Measurements from ENCODE around the gene EIF4ENIF1. TPM values are rescaled to one million over a fixed set of nuclear protein-coding genes. Genes with fewer than 3 reads are reported as not detected.
"Not testable (repeated sequence)": the region's sequence is repeated elsewhere in the genome, so short reads cannot be mapped to it uniquely, and the experiment has no call there.

EIF4ENIF1 gene
- total and polyA plus RNA-seq, 2 donors (not counting 3 experiments of a cell fraction or from before 2014, with no cell fraction given) = 22.8 to 38.7 TPM

GRCh38 chr22:31486951-31487350, 2.7 kb downstream of the EIF4ENIF1 start:
- no peaks in the 10 kb centered on the region for H3K9me1 ChIP-seq (replicated peaks; ENCODE audit: control insufficient read depth, extremely low read depth, insufficient read depth, low read length)
- H3K4me2 ChIP-seq (ENCODE audit: insufficient read depth, low read length) = no peak overlapping the region
- no peaks in the 10 kb centered on the region for H4K20me1 ChIP-seq (replicated peaks; ENCODE audit: control insufficient read depth, extremely low read depth, insufficient read depth, low read length)
- H3K27me3 ChIP-seq (ENCODE audit: control insufficient read depth in 2 of 2, insufficient read depth in 2 of 2, low read length in 2 of 2) = no peaks in the 10 kb centered on the region
- intact Hi-C loops (cut with micrococcal nuclease) (no loop called here), dilution Hi-C loops (cut with MboI; ENCODE audit: extremely low pct_ligation_motif_present, low sequenced_read_pairs) (no loop called here)
- peaks cover 59% of the 10 kb centered on the region for H3K79me2 ChIP-seq (ENCODE audit: control insufficient read depth, insufficient read depth, low read length)
- DNase-seq (ENCODE audit: low read depth, low spot score) = no peak
- no peak overlapping the region for H3K27ac ChIP-seq (ENCODE audit: insufficient read depth, low read depth, low read length)
- ChIA-PET POLR2A (no interaction called here), CTCF (no interaction called here)
- TF ChIP-seq FOS (IDR thresholded peaks at IDR 0.05; ENCODE audit: borderline replicate concordance, insufficient read depth, low read length) (no peak), MYC (IDR thresholded peaks at IDR 0.05; ENCODE audit: low read depth, low read length) (no peak), GATA2 (IDR thresholded peaks at IDR 0.05; ENCODE audit: insufficient read depth, insufficient read length, low read depth, low read length) (no peak), JUN (IDR thresholded peaks at IDR 0.05; ENCODE audit: borderline replicate concordance, insufficient read depth, insufficient read length, low read depth) (no peak), EZH2 (IDR thresholded peaks at IDR 0.05; ENCODE audit: borderline replicate concordance, low read depth, low read length, severe bottlenecking) (no peak), POLR2A (IDR thresholded peaks at IDR 0.05; ENCODE audit: low read depth, low read length) (no peak), POLR2AphosphoS5 (IDR thresholded peaks at IDR 0.05; ENCODE audit: insufficient read depth, low read depth, low read length) (no peak), MAX (IDR thresholded peaks at IDR 0.05; ENCODE audit: insufficient read depth, insufficient read length) (no peak)
- TF ChIP-seq, protein P1, sequence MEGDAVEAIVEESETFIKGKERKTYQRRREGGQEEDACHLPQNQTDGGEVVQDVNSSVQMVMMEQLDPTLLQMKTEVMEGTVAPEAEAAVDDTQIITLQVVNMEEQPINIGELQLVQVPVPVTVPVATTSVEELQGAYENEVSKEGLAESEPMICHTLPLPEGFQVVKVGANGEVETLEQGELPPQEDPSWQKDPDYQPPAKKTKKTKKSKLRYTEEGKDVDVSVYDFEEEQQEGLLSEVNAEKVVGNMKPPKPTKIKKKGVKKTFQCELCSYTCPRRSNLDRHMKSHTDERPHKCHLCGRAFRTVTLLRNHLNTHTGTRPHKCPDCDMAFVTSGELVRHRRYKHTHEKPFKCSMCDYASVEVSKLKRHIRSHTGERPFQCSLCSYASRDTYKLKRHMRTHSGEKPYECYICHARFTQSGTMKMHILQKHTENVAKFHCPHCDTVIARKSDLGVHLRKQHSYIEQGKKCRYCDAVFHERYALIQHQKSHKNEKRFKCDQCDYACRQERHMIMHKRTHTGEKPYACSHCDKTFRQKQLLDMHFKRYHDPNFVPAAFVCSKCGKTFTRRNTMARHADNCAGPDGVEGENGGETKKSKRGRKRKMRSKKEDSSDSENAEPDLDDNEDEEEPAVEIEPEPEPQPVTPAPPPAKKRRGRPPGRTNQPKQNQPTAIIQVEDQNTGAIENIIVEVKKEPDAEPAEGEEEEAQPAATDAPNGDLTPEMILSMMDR (IDR thresholded peaks at IDR 0.05; ENCODE audit: extremely low read depth in 1 of 2, insufficient read depth in 1 of 2, low read depth in 1 of 2, low read length in 2 of 2) = no peak
- no peak overlapping the region for H2AFZ ChIP-seq (ENCODE audit: low read depth, low read length)
- no TSS peak for BruUV-seq (replicated peaks)
- H3K4me1 ChIP-seq (ENCODE audit: control insufficient read depth, extremely low read depth, insufficient read depth, low read length) = peaks cover 24% of the 10 kb centered on the region
- no peak overlapping the region for H3K9ac ChIP-seq (replicated peaks; ENCODE audit: extremely low read depth, insufficient read depth, low read length)
- H3K4me3 ChIP-seq (replicated peaks in 1 of 3; ENCODE audit: insufficient read depth in 1 of 3, low read depth in 1 of 3, low read length in 3 of 3) = no peak overlapping the region
- no peak for FAIRE-seq
- H3K9me3 ChIP-seq (replicated peaks; ENCODE audit: control insufficient read depth, insufficient read depth, low read length) = no peaks in the 10 kb centered on the region
- H3K36me3 ChIP-seq (ENCODE audit: control insufficient read depth in 2 of 2, extremely low read depth in 1 of 2, insufficient read depth in 2 of 2, low read length in 2 of 2) = peaks cover 8 to 15% of the 10 kb centered on the region in 2 experiments

DNA sequence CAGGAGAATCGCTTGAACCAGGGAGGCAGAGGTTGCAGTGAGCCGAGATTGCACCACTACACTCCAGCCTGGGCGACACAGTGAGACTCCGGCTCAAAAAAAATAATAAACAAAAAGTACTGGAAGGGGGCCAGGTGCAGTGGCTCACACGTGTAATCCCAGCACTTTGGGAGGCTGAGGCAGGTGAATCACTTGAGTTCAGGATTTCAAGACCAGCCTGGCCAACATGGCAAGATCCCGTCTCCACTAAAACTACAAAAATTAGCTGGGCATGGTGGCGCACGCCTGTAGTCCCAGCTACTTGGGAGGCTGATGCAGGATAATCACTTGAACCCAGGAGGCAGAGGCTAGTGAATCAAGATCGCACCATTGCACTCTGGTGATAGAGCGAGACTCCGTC, 3.3 kb downstream of the EIF4ENIF1 start:
- H3K27me3 ChIP-seq (ENCODE audit: control insufficient read depth in 2 of 2, insufficient read depth in 2 of 2, low read length in 2 of 2); H3K4me3 ChIP-seq (replicated peaks in 1 of 3; ENCODE audit: insufficient read depth in 1 of 3, low read depth in 1 of 3, low read length in 3 of 3); FAIRE-seq; BruUV-seq (replicated peaks); H3K9me1 ChIP-seq (replicated peaks; ENCODE audit: control insufficient read depth, extremely low read depth, insufficient read depth, low read length); dilution Hi-C loops (cut with MboI; ENCODE audit: extremely low pct_ligation_motif_present, low sequenced_read_pairs); H3K27ac ChIP-seq (ENCODE audit: insufficient read depth, low read depth, low read length); H2AFZ ChIP-seq (ENCODE audit: low read depth, low read length); H4K20me1 ChIP-seq (replicated peaks; ENCODE audit: control insufficient read depth, extremely low read depth, insufficient read depth, low read length); CTCF ChIA-PET; POLR2A ChIA-PET; H3K9me3 ChIP-seq (replicated peaks; ENCODE audit: control insufficient read depth, insufficient read depth, low read length); H3K4me2 ChIP-seq (ENCODE audit: insufficient read depth, low read length); DNase-seq (ENCODE audit: low read depth, low spot score); H3K9ac ChIP-seq (replicated peaks; ENCODE audit: extremely low read depth, insufficient read depth, low read length); intact Hi-C loops (cut with micrococcal nuclease): not testable (repeated sequence)
- Histone ChIP-seq H3K36me3 (ENCODE audit: control insufficient read depth in 2 of 2, extremely low read depth in 1 of 2, insufficient read depth in 2 of 2, low read length in 2 of 2) (peaks cover 13 to 19% of the 10 kb centered on the region in 2 experiments), H3K4me1 (ENCODE audit: control insufficient read depth, extremely low read depth, insufficient read depth, low read length) (peaks cover 23% of the 10 kb centered on the region), H3K79me2 (ENCODE audit: control insufficient read depth, insufficient read depth, low read length) (peaks cover 62% of the 10 kb centered on the region)

GRCh38 chr22:31482470-31482869, 7.2 kb downstream of the EIF4ENIF1 start:
- H3K9me1 ChIP-seq (replicated peaks; ENCODE audit: control insufficient read depth, extremely low read depth, insufficient read depth, low read length); FAIRE-seq; H3K4me1 ChIP-seq (ENCODE audit: control insufficient read depth, extremely low read depth, insufficient read depth, low read length); H3K4me2 ChIP-seq (ENCODE audit: insufficient read depth, low read length); DNase-seq (ENCODE audit: low read depth, low spot score); H3K9me3 ChIP-seq (replicated peaks; ENCODE audit: control insufficient read depth, insufficient read depth, low read length); H3K27me3 ChIP-seq (ENCODE audit: control insufficient read depth in 2 of 2, insufficient read depth in 2 of 2, low read length in 2 of 2); POLR2A ChIA-PET; BruUV-seq (replicated peaks); dilution Hi-C loops (cut with MboI; ENCODE audit: extremely low pct_ligation_motif_present, low sequenced_read_pairs); H2AFZ ChIP-seq (ENCODE audit: low read depth, low read length); intact Hi-C loops (cut with micrococcal nuclease); H3K4me3 ChIP-seq (replicated peaks in 1 of 3; ENCODE audit: insufficient read depth in 1 of 3, low read depth in 1 of 3, low read length in 3 of 3); CTCF ChIA-PET; H3K27ac ChIP-seq (ENCODE audit: insufficient read depth, low read depth, low read length); H3K9ac ChIP-seq (replicated peaks; ENCODE audit: extremely low read depth, insufficient read depth, low read length); H4K20me1 ChIP-seq (replicated peaks; ENCODE audit: control insufficient read depth, extremely low read depth, insufficient read depth, low read length): not testable (repeated sequence)
- Histone ChIP-seq H3K79me2 (ENCODE audit: control insufficient read depth, insufficient read depth, low read length) (peaks cover 73% of the 10 kb centered on the region), H3K36me3 (ENCODE audit: control insufficient read depth in 2 of 2, extremely low read depth in 1 of 2, insufficient read depth in 2 of 2, low read length in 2 of 2) (peaks cover 14 to 26% of the 10 kb centered on the region in 2 experiments)
